ENCODE measurements around the gene NOSIP. TPM values are rescaled to one million over a fixed set of nuclear protein-coding genes. Genes with fewer than 3 reads are reported as not detected.

The NOSIP gene
- total RNA-seq, 1 donor from 2014 or later, result 73.1 TPM

- Histone ChIP-seq H3K27ac (ENCODE audit: low read depth, low read length) (no peak overlapping the region), H3K9ac (ENCODE audit: low read depth in 1 of 3, low read length in 3 of 3) (no peak overlapping the region), H3K4me1 (ENCODE audit: control insufficient read depth in 3 of 3, insufficient read depth in 3 of 3, low read length in 3 of 3) (peaks cover under 1 to 3% (median under 1%) of the 10 kb centered on the region in 3 donors), H3K4me3 (ENCODE audit: low read length in 3 of 3) (no peak overlapping the region), H3K27me3 (ENCODE audit: control insufficient read depth in 3 of 3, insufficient read depth in 3 of 3, low read length in 3 of 3) (no peaks in the 10 kb centered on the region), H3K9me3 (ENCODE audit: control insufficient read depth in 3 of 3, low read length in 3 of 3) (no peaks in the 10 kb centered on the region), H3K36me3 (ENCODE audit: control insufficient read depth in 3 of 3, insufficient read depth in 3 of 3, low read length in 3 of 3) (peaks cover 0 to 9% (median 8%) of the 10 kb centered on the region in 3 donors)
Observed at GRCh38 chr19:49539192-49539952, 41.0 kb downstream of the NOSIP start.

- Histone ChIP-seq H3K4me3 (ENCODE audit: low read length in 3 of 3) (no peak overlapping the region), H3K36me3 (ENCODE audit: control insufficient read depth in 3 of 3, insufficient read depth in 3 of 3, low read length in 3 of 3) (peaks cover 0 to 9% (median 8%) of the 10 kb centered on the region in 3 donors)
Observed at GRCh38 chr19:49538643-49539042, 41.7 kb downstream of the NOSIP start.

GRCh38 chr19:49536921-49537462, 43.4 kb downstream of the NOSIP start:
- Histone ChIP-seq H3K9me3 (ENCODE audit: control insufficient read depth in 3 of 3, low read length in 3 of 3) (no peaks in the 10 kb centered on the region), H3K27me3 (ENCODE audit: control insufficient read depth in 3 of 3, insufficient read depth in 3 of 3, low read length in 3 of 3) (no peaks in the 10 kb centered on the region), H3K4me3 (ENCODE audit: low read length in 3 of 3) (no peak overlapping the region), H3K9ac (ENCODE audit: low read depth in 1 of 3, low read length in 3 of 3) (no peak overlapping the region), H3K27ac (ENCODE audit: low read depth, low read length) (no peak overlapping the region), H3K4me1 (ENCODE audit: control insufficient read depth in 3 of 3, insufficient read depth in 3 of 3, low read length in 3 of 3) (peaks cover 6 to 18% (median 10%) of the 10 kb centered on the region in 3 donors), H3K36me3 (ENCODE audit: control insufficient read depth in 3 of 3, insufficient read depth in 3 of 3, low read length in 3 of 3) (peaks cover 0 to 9% (median 8%) of the 10 kb centered on the region in 3 donors)

More at GRCh38 chr19:49538643-49539042, 41.7 kb downstream of the NOSIP start:
- no peak overlapping the region for H3K9ac ChIP-seq (ENCODE audit: low read depth in 1 of 3, low read length in 3 of 3)
- H3K27me3 ChIP-seq (ENCODE audit: control insufficient read depth in 3 of 3, insufficient read depth in 3 of 3, low read length in 3 of 3), result no peaks in the 10 kb centered on the region
- no peak overlapping the region for H3K27ac ChIP-seq (ENCODE audit: low read depth, low read length)
- H3K9me3 ChIP-seq (ENCODE audit: control insufficient read depth in 3 of 3, low read length in 3 of 3), result no peaks in the 10 kb centered on the region
- peaks cover 4 to 10% (median 4%) of the 10 kb centered on the region in 3 donors for H3K4me1 ChIP-seq (ENCODE audit: control insufficient read depth in 3 of 3, insufficient read depth in 3 of 3, low read length in 3 of 3)

- H3K4me1 ChIP-seq (ENCODE audit: control insufficient read depth in 3 of 3, insufficient read depth in 3 of 3, low read length in 3 of 3), result peaks cover 6 to 18% (median 10%) of the 10 kb centered on the region in 3 donors
- H3K9me3 ChIP-seq (ENCODE audit: control insufficient read depth in 3 of 3, low read length in 3 of 3), result no peaks in the 10 kb centered on the region
- peak overlapping the region in 1 of 3 donors; percentile 34 for H3K9ac ChIP-seq (ENCODE audit: low read depth in 1 of 3, low read length in 3 of 3)
- H3K36me3 ChIP-seq (ENCODE audit: control insufficient read depth in 3 of 3, insufficient read depth in 3 of 3, low read length in 3 of 3), result peaks cover 3 to 14% (median 8%) of the 10 kb centered on the region in 3 donors
- H3K27ac ChIP-seq (ENCODE audit: low read depth, low read length), result no peak overlapping the region
- no peaks in the 10 kb centered on the region for H3K27me3 ChIP-seq (ENCODE audit: control insufficient read depth in 3 of 3, insufficient read depth in 3 of 3, low read length in 3 of 3)
- no peak overlapping the region for H3K4me3 ChIP-seq (ENCODE audit: low read length in 3 of 3)
Observed at GRCh38 chr19:49534632-49535385, 45.5 kb downstream of the NOSIP start.

GRCh38 chr19:49533551-49534488, 46.5 kb downstream of the NOSIP start:
- no peaks in the 10 kb centered on the region for H3K27me3 ChIP-seq (ENCODE audit: control insufficient read depth in 3 of 3, insufficient read depth in 3 of 3, low read length in 3 of 3)
- peaks cover 3 to 8% (median 7%) of the 10 kb centered on the region in 3 donors for H3K36me3 ChIP-seq (ENCODE audit: control insufficient read depth in 3 of 3, insufficient read depth in 3 of 3, low read length in 3 of 3)
- H3K9me3 ChIP-seq (ENCODE audit: control insufficient read depth in 3 of 3, low read length in 3 of 3), result no peaks in the 10 kb centered on the region
- peak overlapping the region; percentile 34 for H3K27ac ChIP-seq (ENCODE audit: low read depth, low read length)
- H3K4me3 ChIP-seq (ENCODE audit: low read length in 3 of 3), result peak overlapping the region; percentile 69 to 83 (median 77)
- peak overlapping the region; percentile 34 to 76 (median 51) for H3K9ac ChIP-seq (ENCODE audit: low read depth in 1 of 3, low read length in 3 of 3)
- peaks cover 10 to 18% (median 10%) of the 10 kb centered on the region in 3 donors for H3K4me1 ChIP-seq (ENCODE audit: control insufficient read depth in 3 of 3, insufficient read depth in 3 of 3, low read length in 3 of 3)

- H3K4me3 ChIP-seq (ENCODE audit: low read length in 3 of 3), result no peak overlapping the region
- H3K27ac ChIP-seq (ENCODE audit: low read depth, low read length), result no peak overlapping the region
- H3K36me3 ChIP-seq (ENCODE audit: control insufficient read depth in 3 of 3, insufficient read depth in 3 of 3, low read length in 3 of 3), result peaks cover 0 to 10% (median 3%) of the 10 kb centered on the region in 3 donors
- H3K27me3 ChIP-seq (ENCODE audit: control insufficient read depth in 3 of 3, insufficient read depth in 3 of 3, low read length in 3 of 3), result no peaks in the 10 kb centered on the region
- no peak overlapping the region for H3K9ac ChIP-seq (ENCODE audit: low read depth in 1 of 3, low read length in 3 of 3)
- H3K4me1 ChIP-seq (ENCODE audit: control insufficient read depth in 3 of 3, insufficient read depth in 3 of 3, low read length in 3 of 3), result peaks cover 13 to 26% (median 15%) of the 10 kb centered on the region in 3 donors
- no peaks in the 10 kb centered on the region for H3K9me3 ChIP-seq (ENCODE audit: control insufficient read depth in 3 of 3, low read length in 3 of 3)
Observed at GRCh38 chr19:49530708-49531107, 49.6 kb downstream of the NOSIP start.

- Histone ChIP-seq H3K36me3 (ENCODE audit: control insufficient read depth in 3 of 3, insufficient read depth in 3 of 3, low read length in 3 of 3) (peaks cover 2 to 19% (median 13%) of the 10 kb centered on the region in 3 donors), H3K9me3 (ENCODE audit: control insufficient read depth in 3 of 3, low read length in 3 of 3) (no peaks in the 10 kb centered on the region), H3K9ac (ENCODE audit: low read depth in 1 of 3, low read length in 3 of 3) (peak overlapping the region; percentile 65 to 79 (median 70)), H3K27me3 (ENCODE audit: control insufficient read depth in 3 of 3, insufficient read depth in 3 of 3, low read length in 3 of 3) (no peaks in the 10 kb centered on the region), H3K4me1 (ENCODE audit: control insufficient read depth in 3 of 3, insufficient read depth in 3 of 3, low read length in 3 of 3) (peaks cover 7 to 12% (median 9%) of the 10 kb centered on the region in 3 donors), H3K4me3 (ENCODE audit: low read length in 3 of 3) (peak overlapping the region; percentile 71 to 80 (median 73)), H3K27ac (ENCODE audit: low read depth, low read length) (peak overlapping the region; percentile 62)
Observed at GRCh38 chr19:49528211-49528771, 52.1 kb downstream of the NOSIP start.

- Histone ChIP-seq H3K4me3 (ENCODE audit: low read length in 3 of 3) (no peak overlapping the region), H3K9me3 (ENCODE audit: control insufficient read depth in 3 of 3, low read length in 3 of 3) (no peaks in the 10 kb centered on the region), H3K27ac (ENCODE audit: low read depth, low read length) (no peak overlapping the region), H3K9ac (ENCODE audit: low read depth in 1 of 3, low read length in 3 of 3) (no peak overlapping the region), H3K27me3 (ENCODE audit: control insufficient read depth in 3 of 3, insufficient read depth in 3 of 3, low read length in 3 of 3) (no peaks in the 10 kb centered on the region), H3K36me3 (ENCODE audit: control insufficient read depth in 3 of 3, insufficient read depth in 3 of 3, low read length in 3 of 3) (peaks cover 4 to 20% (median 9%) of the 10 kb centered on the region in 3 donors), H3K4me1 (ENCODE audit: control insufficient read depth in 3 of 3, insufficient read depth in 3 of 3, low read length in 3 of 3) (peaks cover 3 to 13% (median 8%) of the 10 kb centered on the region in 3 donors)
Observed at GRCh38 chr19:49524812-49525455, 55.4 kb downstream of the NOSIP start.

Measured in skeletal muscle tissue (tissue), 4 donors.